Spinal cord (tissue), 10 donors: ENCODE data around the gene CALY. TPM values are rescaled to one million over a fixed set of nuclear protein-coding genes. Genes with fewer than 3 reads are reported as not detected.
"Not testable (repeated sequence)": the region's sequence is repeated elsewhere in the genome, so short reads cannot be mapped to it uniquely, and the experiment has no call there.

ENCODE experiments used
- DNase-seq, 6 donors: peaks; one replicate each; pipeline versions ENCODE4 v3.0.0 to v3.0.0-alpha.2; 2013 to 2015; ENCODE audit warnings: low spot score in 6 of 6, low read depth in 4 of 6
- H3K27ac ChIP-seq: one replicate; pipeline ENCODE4 v1.5.1; 2013; ENCODE audit warnings: low read depth, low read length, control low read depth
- H3K27me3 ChIP-seq: one replicate; pipeline ENCODE4 v1.6.1; 2013; ENCODE audit warnings: low read length; ENCODE audit not compliant: control insufficient read depth, insufficient read depth
- H3K36me3 ChIP-seq: one replicate; pipeline ENCODE4 v1.6.1; 2013; ENCODE audit warnings: low read length; ENCODE audit not compliant: control insufficient read depth, insufficient read depth
- H3K4me1 ChIP-seq: one replicate; pipeline ENCODE4 v1.6.1; 2013; ENCODE audit warnings: low read length; ENCODE audit not compliant: control insufficient read depth, insufficient read depth
- H3K4me3 ChIP-seq: one replicate; pipeline ENCODE4 v1.5.1; 2013; ENCODE audit warnings: low read depth, low read length, control low read depth
- H3K9me3 ChIP-seq: one replicate; pipeline ENCODE4 v1.6.1; 2013; ENCODE audit warnings: low read length; ENCODE audit not compliant: control insufficient read depth, insufficient read depth
- WGBS: methylation state at CpG from one replicate; pipeline ENCODE4 v1.1.5; 2013; ENCODE audit warnings: missing lambda C conversion rate; ENCODE audit not compliant: insufficient coverage; 5-methylcytosine and 5-hydroxymethylcytosine counted together
- polyA plus RNA-seq, 2 donors: library from polyadenylated mRNA; unstranded; fragments of 120-200 nt; gene quantifications; one replicate each; pipeline ENCODE4 v1.2.1, GENCODE V29; 2013; ENCODE audit not compliant: insufficient read length in 2 of 2
- total RNA-seq, 2 donors: library from RNA; depleted of rRNA in 1 of 2; stranded (reverse); fragments of 120-200 nt in 1 of 2; fragments of >200 nt in 1 of 2; gene quantifications; one replicate each; pipeline versions ENCODE4 v1.2.3 to v1.2.4, GENCODE V29; 2013 to 2014
- donor health status: healthy.

The CALY gene
- total and polyA plus RNA-seq, 4 donors, result 15.9 to 251 (median 127) TPM

DNA sequence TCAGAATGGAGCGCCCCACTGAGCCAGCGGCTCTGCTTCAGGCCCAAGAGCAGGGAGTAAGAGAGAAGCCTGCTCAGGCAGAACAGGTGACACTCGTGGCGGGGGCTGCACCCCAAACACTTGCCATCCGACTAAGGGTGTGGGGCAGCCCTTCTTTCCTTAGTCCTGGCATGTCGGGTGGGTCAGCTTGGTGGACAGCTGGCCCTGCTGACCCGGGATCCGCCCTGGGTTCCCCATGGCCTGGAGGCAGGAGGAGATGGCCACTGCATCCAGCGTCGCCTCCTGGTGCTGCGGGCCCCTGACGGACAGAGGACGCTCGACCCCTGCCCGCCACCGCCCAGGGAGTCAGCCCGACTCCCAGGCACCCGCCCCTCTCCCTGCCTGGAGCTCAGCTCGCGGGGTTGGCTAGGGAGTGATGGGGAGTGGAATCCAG is 41.1 kb upstream of the CALY start:
- Histone ChIP-seq H3K4me3 (peak overlapping the region; percentile 64), H3K4me1 (peaks cover 53% of the 10 kb centered on the region), H3K27ac (peak overlapping the region; percentile 63), H3K9me3 (no peaks in the 10 kb centered on the region), H3K27me3 (no peaks in the 10 kb centered on the region), H3K36me3 (peaks cover 18% of the 10 kb centered on the region)
- 33% methylated on average over 13 of the region's 20 CpGs for WGBS
- DNase-seq, result no peak

DNA sequence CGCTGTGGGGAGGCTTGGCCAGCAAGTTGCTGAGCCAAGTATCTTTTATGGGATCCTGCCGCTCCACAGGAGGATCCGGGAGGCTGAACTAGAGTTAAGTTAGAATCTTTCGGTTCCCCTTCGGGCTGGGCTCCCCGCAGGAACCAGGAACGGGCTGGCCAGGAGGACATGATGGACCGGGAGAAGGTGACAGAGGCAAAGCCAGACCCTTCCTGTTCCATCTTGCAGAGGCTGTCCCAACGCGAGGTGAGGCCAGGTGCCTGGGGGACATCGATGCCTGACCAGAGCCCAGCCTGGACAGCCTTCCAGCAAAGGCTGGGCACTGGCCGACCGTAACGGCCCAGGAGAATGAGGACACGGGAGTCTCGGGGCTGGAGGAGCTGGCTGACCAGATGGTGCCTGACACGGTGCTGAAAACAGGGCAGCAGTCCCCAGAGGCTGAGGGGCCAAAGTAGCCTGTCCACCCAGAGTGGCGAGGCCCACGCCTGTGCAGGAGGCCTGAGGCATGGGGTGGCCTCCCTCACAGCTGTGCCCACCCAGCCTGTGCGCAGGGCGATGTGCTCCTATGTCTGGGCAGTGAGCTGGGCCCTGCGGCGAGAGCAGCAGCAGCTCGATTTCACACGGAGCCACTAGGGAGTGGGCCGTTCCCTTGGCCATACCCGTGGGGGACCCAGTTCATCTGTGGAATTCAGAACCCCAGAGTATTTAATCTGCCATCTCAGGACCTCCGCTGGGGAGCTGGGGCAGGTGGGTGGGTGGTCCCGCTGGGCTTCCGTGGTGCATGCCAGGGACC is 40.5 kb upstream of the CALY start:
- no peak for DNase-seq
- Histone ChIP-seq H3K27me3 (no peaks in the 10 kb centered on the region), H3K4me1 (peaks cover 57% of the 10 kb centered on the region), H3K4me3 (no peak overlapping the region), H3K9me3 (no peaks in the 10 kb centered on the region), H3K27ac (no peak overlapping the region), H3K36me3 (peaks cover 18% of the 10 kb centered on the region)
- WGBS, result 84% methylated on average over 29 of the region's 30 CpGs

DNA sequence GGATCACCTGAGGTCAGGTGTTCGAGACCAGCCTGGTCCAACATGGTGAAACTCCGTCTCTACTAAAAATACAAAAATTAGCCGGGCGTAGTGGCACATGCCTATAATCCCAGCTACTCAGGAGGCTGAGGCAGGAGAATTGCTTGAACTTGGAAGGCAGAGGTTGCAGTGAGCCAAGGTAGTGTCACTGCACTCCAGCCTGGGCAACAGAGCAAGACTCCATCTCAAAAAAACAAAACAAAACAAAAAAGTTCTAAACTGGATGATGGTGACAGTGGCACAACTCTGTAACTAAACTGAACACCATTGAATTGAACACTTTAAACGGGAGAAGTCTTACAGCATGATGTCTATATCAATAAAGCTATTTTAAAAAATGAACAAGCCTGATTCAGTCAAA is 39.5 kb upstream of the CALY start:
- not testable (repeated sequence) for H3K9me3 ChIP-seq, H3K4me3 ChIP-seq, H3K27ac ChIP-seq, H3K27me3 ChIP-seq, DNase-seq
- H3K36me3 ChIP-seq, result peaks cover 22% of the 10 kb centered on the region
- no CpG with 5 or more reads among the region's 5 CpGs for WGBS
- H3K4me1 ChIP-seq, result peaks cover 60% of the 10 kb centered on the region

DNA sequence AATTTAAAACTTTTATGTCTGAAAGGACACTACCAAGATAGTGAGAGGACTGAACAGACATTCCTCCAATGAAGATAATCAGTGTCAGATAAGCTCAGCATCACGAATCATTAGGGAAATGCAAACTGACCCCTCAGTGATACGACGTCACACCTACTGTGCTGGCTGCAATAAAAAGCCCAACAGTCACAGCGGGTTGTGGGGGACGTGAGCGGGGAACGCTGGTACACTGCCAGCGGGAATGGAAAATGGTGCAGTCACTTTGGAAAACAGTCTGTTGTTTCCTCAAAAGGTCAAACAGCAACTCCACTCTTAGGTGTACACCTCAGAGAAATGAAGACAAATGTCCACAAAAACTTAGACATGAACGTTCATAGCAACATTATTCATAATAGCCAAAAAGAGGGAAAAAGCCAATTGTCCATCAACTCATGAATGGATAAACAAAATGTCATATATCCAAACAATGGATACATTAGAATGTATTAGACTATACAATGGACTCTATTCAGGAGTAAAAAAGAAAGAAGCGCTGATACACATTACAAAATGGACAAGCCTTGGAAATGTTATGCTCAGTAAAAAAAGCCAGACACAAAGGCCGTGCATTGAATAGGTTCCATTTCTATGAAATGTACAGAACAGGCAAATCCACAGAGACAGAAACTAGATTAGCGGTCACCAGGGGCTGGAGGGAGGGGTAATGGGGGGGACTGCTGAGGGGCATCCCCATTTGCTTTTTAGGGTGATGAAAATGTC is 38.8 kb upstream of the CALY start:
- Histone ChIP-seq H3K4me3 (no peak overlapping the region), H3K36me3 (peaks cover 22% of the 10 kb centered on the region), H3K27ac (peak overlapping the region; percentile 7), H3K9me3 (no peaks in the 10 kb centered on the region), H3K27me3 (no peaks in the 10 kb centered on the region), H3K4me1 (peaks cover 56% of the 10 kb centered on the region)
- DNase-seq, result no peak
- 53% methylated on average over 6 of the region's 12 CpGs for WGBS

DNA sequence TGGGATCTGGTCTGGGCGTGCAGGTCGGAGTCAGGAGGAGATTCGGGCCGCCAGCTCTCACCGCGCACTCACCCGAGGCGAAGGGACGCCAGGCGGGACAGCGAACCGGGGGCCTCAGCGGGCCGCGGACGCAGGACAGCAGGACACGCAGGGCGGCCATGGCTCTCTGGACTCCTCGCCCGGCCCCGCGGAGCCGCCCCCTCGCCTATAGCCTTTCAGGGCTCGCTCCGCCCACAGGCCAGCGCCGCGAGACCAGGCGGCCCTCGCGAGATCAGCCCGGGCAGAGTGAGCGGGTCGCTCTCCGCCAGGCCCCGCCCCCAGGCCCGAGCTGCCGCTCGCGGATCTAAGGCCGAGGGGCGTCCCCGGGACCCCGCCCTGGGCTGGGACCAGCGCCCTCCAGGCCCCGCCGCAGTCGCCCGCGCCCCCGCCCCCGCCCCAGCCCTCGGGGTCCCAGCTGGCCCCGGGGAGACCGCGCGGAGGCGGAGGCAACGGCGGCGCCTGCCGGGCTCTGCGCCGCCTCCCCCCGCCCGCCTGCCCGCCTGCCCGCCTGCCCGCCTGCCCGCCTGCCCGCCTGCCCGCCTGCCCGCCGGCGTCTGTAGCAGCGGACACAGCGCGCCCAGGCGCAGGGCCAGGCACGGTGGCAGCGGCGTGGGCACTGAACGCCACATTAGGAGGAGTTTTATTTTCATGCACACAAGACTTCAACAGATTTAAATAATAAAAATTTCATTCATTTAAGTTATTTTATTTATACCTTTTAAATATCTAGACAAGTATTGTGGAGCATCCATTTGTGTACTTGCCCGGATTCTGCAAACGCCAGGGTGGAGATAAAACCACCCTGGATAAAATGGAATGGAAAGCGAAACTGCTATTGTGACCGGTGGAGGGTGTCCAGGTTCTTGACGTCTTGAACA is 36.7 kb upstream of the CALY start, which contains the start of gene ECHS1:
TSS of gene ECHS1 (minus strand) at position 181 of the 917 bp plus-strand sequence. CDS start at position 160, 21 bp downstream.
- no peaks in the 10 kb centered on the region for H3K9me3 ChIP-seq
- peak within 1 kb of the TSS; percentile 57 for H3K4me3 ChIP-seq
- peaks cover 42% of the 10 kb centered on the region for H3K4me1 ChIP-seq
- no peaks in the 10 kb centered on the region for H3K27me3 ChIP-seq
- H3K27ac ChIP-seq, result peak within 1 kb of the TSS; percentile 75
- under 1% methylated on average over 82 of the region's 89 CpGs for WGBS
- peaks cover 36% of the 10 kb centered on the region for H3K36me3 ChIP-seq
- DNase-seq, result peak; percentile 75 to 98 (median 90)

DNA sequence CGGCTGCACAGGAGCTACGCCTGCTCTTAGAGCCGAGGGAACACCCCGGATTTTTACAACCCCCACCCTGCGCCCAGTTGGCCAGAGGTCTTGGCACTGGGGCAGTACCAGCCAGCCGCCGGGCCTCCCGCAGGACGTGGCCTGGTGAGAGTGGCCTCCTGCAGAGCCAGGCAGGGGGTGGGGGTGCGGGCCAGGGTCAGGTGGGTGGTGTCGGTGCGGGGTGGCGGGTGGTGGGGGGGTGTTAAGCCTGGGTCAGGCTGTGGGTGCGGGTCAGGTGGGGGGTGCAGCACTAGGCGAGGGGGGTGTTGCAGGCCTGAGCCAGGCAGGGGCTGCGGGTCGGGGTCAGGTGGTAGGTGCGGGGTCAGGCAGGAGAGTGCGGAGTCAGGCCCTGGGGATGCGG is 35.8 kb upstream of the CALY start:
- H3K4me1 ChIP-seq, result peaks cover 33% of the 10 kb centered on the region
- H3K27ac ChIP-seq, result no peak overlapping the region
- 46% methylated on average over 11 of the region's 20 CpGs for WGBS
- H3K36me3 ChIP-seq, result peaks cover 41% of the 10 kb centered on the region
- no peak for DNase-seq
- no peaks in the 10 kb centered on the region for H3K27me3 ChIP-seq
- H3K9me3 ChIP-seq, result no peaks in the 10 kb centered on the region
- no peak overlapping the region for H3K4me3 ChIP-seq

DNA sequence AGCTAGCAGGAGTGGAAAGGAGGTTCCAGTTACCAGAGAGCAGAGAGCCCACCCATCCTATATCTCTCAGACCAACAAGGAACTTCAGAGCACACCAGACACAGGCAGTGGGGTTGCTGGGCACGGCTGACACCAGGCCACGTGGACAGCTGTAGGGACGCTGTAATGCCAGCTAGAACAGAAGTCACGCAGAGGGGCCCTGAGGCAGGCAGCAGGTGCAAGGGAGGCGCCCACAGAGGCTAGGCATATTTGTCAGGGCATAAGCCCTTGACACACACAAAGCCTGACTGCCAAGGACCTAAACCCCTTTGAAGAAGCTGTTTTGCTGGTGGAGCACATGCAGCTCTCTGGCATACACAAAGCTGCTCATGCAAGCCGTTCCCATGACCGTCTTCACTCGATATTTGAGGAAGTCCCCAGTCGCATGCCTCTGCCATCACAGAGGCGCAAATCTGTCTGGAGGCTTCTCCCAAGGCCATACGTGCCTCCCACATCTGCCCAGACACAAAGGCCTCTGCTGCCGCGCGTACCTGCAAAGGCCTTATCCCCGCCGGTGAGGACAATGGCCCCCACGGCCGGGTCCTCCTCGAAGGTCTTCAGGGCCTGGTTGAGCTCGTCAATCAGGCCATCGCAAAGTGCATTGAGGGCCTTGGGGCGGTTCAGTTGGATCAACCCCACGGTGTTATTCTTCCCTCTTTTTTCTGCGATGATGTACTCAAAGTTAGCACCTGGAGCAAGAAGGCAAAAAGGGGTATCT is 33.5 kb upstream of the CALY start:
- H3K9me3 ChIP-seq, result no peaks in the 10 kb centered on the region
- H3K4me1 ChIP-seq, result peaks cover 23% of the 10 kb centered on the region
- H3K4me3 ChIP-seq, result no peak overlapping the region
- no peak for DNase-seq
- 93% methylated on average over 23 of the region's 24 CpGs for WGBS
- H3K27ac ChIP-seq, result no peak overlapping the region
- no peaks in the 10 kb centered on the region for H3K27me3 ChIP-seq
- H3K36me3 ChIP-seq, result peaks cover 60% of the 10 kb centered on the region

DNA sequence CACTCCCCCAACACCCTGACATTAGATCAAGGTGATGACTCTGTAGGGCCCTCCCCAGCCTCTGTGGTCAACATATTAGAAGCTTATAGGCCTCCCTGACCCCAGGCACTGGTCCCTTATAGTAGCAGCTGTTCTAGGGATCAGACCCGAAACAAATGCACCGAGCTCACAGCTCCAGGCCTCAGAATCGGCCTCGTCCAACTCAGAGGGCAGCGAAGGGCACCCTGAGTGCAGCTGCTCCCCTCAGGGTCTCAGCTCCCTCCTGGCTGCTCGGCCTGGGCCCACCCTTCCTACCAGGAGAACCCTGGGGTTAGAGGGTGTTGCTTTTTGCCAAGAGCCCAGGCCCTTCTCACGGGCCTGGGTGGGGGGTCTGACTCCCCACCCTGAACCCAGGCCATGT is 31.5 kb upstream of the CALY start:
- WGBS, result 95% methylated on average over 5 of the region's 7 CpGs
- Histone ChIP-seq H3K27ac (no peak overlapping the region), H3K4me3 (no peak overlapping the region), H3K36me3 (peaks cover 77% of the 10 kb centered on the region), H3K27me3 (no peaks in the 10 kb centered on the region), H3K4me1 (peaks cover 16% of the 10 kb centered on the region), H3K9me3 (no peaks in the 10 kb centered on the region)
- no peak for DNase-seq

DNA sequence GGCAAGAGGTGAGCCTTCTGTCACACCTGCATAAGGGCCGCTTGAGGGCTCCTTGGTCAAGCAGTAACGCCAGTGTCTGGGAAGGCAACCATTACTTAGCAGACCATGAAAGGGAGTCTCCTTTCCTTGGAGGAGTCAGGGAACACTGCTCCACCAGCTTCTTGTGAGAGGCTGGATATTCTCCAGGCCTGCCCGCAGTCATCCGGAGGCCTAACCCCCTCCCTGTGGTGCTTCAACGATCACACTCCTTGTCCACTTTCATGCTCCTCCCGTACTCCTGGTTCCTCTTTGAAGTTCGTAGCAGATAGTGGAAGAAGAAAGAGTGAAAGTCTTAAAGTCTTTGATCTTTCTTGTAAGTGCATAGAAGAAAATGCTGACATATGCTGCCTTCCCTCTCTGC is 30.8 kb upstream of the CALY start:
- not testable (repeated sequence) for DNase-seq, H3K4me3 ChIP-seq, H3K9me3 ChIP-seq, H3K27me3 ChIP-seq, H3K27ac ChIP-seq
- Histone ChIP-seq H3K4me1 (peaks cover 14% of the 10 kb centered on the region), H3K36me3 (peaks cover 84% of the 10 kb centered on the region)
- WGBS, result no CpG with 5 or more reads among the region's 7 CpGs
